H9 (cell line): Measurements from ENCODE around the gene TMEM129. TPM values are rescaled to one million over a fixed set of nuclear protein-coding genes. Genes with fewer than 3 reads are reported as not detected.

Experiments used
- DNase-seq: peaks from one replicate; pipeline ENCODE4 v3.0.0-alpha.2; 2017
- H2AFZ ChIP-seq: one replicate; pipeline ENCODE4 v1.6.1; 2013; ENCODE audit warnings: mild to moderate bottlenecking, low read length, control low read depth, moderate library complexity
- H2AK5ac ChIP-seq: 2 replicates; pipeline ENCODE4 v1.6.1; 2013; ENCODE audit warnings: low read length, control low read depth, mixed read lengths; ENCODE audit not compliant: insufficient read length
- H2BK120ac ChIP-seq: one replicate; pipeline ENCODE4 v1.6.1; 2013; ENCODE audit warnings: low read depth, mild to moderate bottlenecking, low read length, control low read depth, inconsistent platforms; ENCODE audit not compliant: poor library complexity, severe bottlenecking
- H2BK12ac ChIP-seq: 2 replicates; pipeline ENCODE4 v1.6.1; 2013; ENCODE audit warnings: low read length, control low read depth, mixed read lengths, low read depth; ENCODE audit not compliant: insufficient read length
- H2BK15ac ChIP-seq: 2 replicates; pipeline ENCODE4 v1.6.1; 2013; ENCODE audit warnings: low read depth, low read length, control low read depth
- H2BK20ac ChIP-seq: one replicate; pipeline ENCODE4 v1.6.1; 2013; ENCODE audit warnings: low read depth, mild to moderate bottlenecking, low read length, control low read depth, inconsistent platforms; ENCODE audit not compliant: poor library complexity, severe bottlenecking
- H2BK5ac ChIP-seq: 2 replicates; pipeline ENCODE4 v1.6.1; 2013; ENCODE audit warnings: low read length, control low read depth, mixed read lengths; ENCODE audit not compliant: insufficient read length
- H3K14ac ChIP-seq: 2 replicates; pipeline ENCODE4 v1.6.1; 2013; ENCODE audit warnings: low read length, control low read depth; ENCODE audit not compliant: insufficient read depth
- H3K18ac ChIP-seq: 2 replicates; pipeline ENCODE4 v1.6.1; 2013; ENCODE audit warnings: low read depth, mild to moderate bottlenecking, mixed read lengths, low read length, control low read depth; ENCODE audit not compliant: insufficient read length
- H3K23ac ChIP-seq: 2 replicates; pipeline ENCODE4 v1.6.1; 2013; ENCODE audit warnings: low read length, control low read depth, mixed read lengths, low read depth; ENCODE audit not compliant: insufficient read length
- H3K23me2 ChIP-seq: 2 replicates; pipeline ENCODE4 v1.6.1; 2013; ENCODE audit warnings: low read depth, mild to moderate bottlenecking, mixed read lengths, low read length, control low read depth; ENCODE audit not compliant: insufficient read length, poor library complexity, severe bottlenecking
- H3K27ac ChIP-seq: 2 replicates; pipeline ENCODE4 v1.5.1; 2013; ENCODE audit warnings: low read length, control low read depth, mixed read lengths, low read depth; ENCODE audit not compliant: insufficient read length
- H3K27me3 ChIP-seq: 2 replicates; pipeline ENCODE4 v1.6.1; 2013; ENCODE audit warnings: low read length, control low read depth, inconsistent platforms; ENCODE audit not compliant: insufficient read depth
- H3K4ac ChIP-seq: 2 replicates; pipeline ENCODE4 v1.6.1; 2013; ENCODE audit warnings: low read depth, mild to moderate bottlenecking, control low read depth, inconsistent platforms, low read length, moderate library complexity
- H3K4me1 ChIP-seq: 2 replicates; pipeline ENCODE4 v1.6.1; 2013; ENCODE audit warnings: low read length, control low read depth, inconsistent platforms; ENCODE audit not compliant: insufficient read depth
- H3K4me2 ChIP-seq: 2 replicates; pipeline ENCODE4 v1.6.1; 2013; ENCODE audit warnings: low read length, control low read depth, mixed read lengths; ENCODE audit not compliant: insufficient read length, insufficient read depth
- H3K56ac ChIP-seq: 2 replicates; pipeline ENCODE4 v1.6.1; 2013; ENCODE audit warnings: low read depth, mild to moderate bottlenecking, mixed read lengths, low read length, control low read depth; ENCODE audit not compliant: insufficient read length
- H3K79me1 ChIP-seq: 2 replicates; pipeline ENCODE4 v1.6.1; 2013; ENCODE audit warnings: low read depth, mild to moderate bottlenecking, moderate library complexity, low read length, control low read depth, inconsistent platforms; ENCODE audit not compliant: insufficient read depth, poor library complexity, severe bottlenecking
- H3K79me2 ChIP-seq: 2 replicates; pipeline ENCODE4 v1.6.1; 2013; ENCODE audit warnings: low read length, control low read depth, inconsistent platforms; ENCODE audit not compliant: insufficient read depth
- H3K9ac ChIP-seq: 2 replicates; pipeline ENCODE4 v1.6.1; 2013; ENCODE audit warnings: low read length, control low read depth, mixed read lengths; ENCODE audit not compliant: insufficient read length; ENCODE audit errors: extremely low read depth
- H3K9me3 ChIP-seq: one replicate; pipeline ENCODE4 v1.6.1; 2013; ENCODE audit warnings: low read depth, low read length, inconsistent platforms; ENCODE audit not compliant: control insufficient read depth
- H3T11ph ChIP-seq: one replicate; pipeline ENCODE4 v1.6.1; 2013; ENCODE audit warnings: mild to moderate bottlenecking, low read length, control low read depth, inconsistent platforms
- H4K20me1 ChIP-seq: one replicate; pipeline ENCODE4 v1.6.1; 2013; ENCODE audit not compliant: control insufficient read depth, insufficient read length, insufficient read depth
- H4K5ac ChIP-seq: 2 replicates; pipeline ENCODE4 v1.6.1; 2013; ENCODE audit warnings: low read depth, mild to moderate bottlenecking, mixed read lengths, low read length, control low read depth; ENCODE audit not compliant: insufficient read length
- H4K8ac ChIP-seq: replicated peaks from 2 replicates; pipeline ENCODE4 v1.6.1; 2013; ENCODE audit warnings: low read length, control low read depth, mixed read lengths, low read depth; ENCODE audit not compliant: insufficient read length
- H4K91ac ChIP-seq: 2 replicates; pipeline ENCODE4 v1.6.1; 2013; ENCODE audit warnings: low read depth, mild to moderate bottlenecking, moderate library complexity, mixed read lengths, low read length, control low read depth; ENCODE audit not compliant: insufficient read length
- H3K27ac Mint-ChIP-seq, 3 experiments: 2 replicates in 2 of 3; 3 replicates in 1 of 3; pipeline ENCODE4 v1.8.0; 2020 to 2021; ENCODE audit warnings: mixed read lengths in 3 of 3, mild to moderate bottlenecking in 1 of 3, moderate library complexity in 1 of 3
- H3K27me3 Mint-ChIP-seq: 2 replicates; pipeline ENCODE4 v1.8.0; 2021; ENCODE audit warnings: low read depth, mild to moderate bottlenecking, moderate library complexity, mixed read lengths
- H3K36me3 Mint-ChIP-seq, 3 experiments: 2 replicates in 2 of 3; 3 replicates in 1 of 3; pipeline ENCODE4 v1.8.0; 2020 to 2021; ENCODE audit warnings: low read depth in 3 of 3, mixed read lengths in 3 of 3; ENCODE audit not compliant: insufficient read depth in 1 of 3
- H3K4me1 Mint-ChIP-seq, 2 experiments: 2 replicates each; pipeline ENCODE4 v1.8.0; 2020; ENCODE audit warnings: mixed read lengths in 2 of 2
- H3K4me3 Mint-ChIP-seq, 2 experiments: 2 replicates in 1 of 2; 3 replicates in 1 of 2; pipeline ENCODE4 v1.8.0; 2020 to 2021; ENCODE audit warnings: mild to moderate bottlenecking in 2 of 2, mixed read lengths in 2 of 2, moderate library complexity in 1 of 2
- H3K9me3 Mint-ChIP-seq, 2 experiments: 2 replicates in 1 of 2; 3 replicates in 1 of 2; pipeline ENCODE4 v1.8.0; 2020; ENCODE audit warnings: mild to moderate bottlenecking in 2 of 2, mixed read lengths in 2 of 2, moderate library complexity in 1 of 2
- WGBS: extraction: QIAGEN DNeasy Blood & Tissue Kit; methylation state at CpG from one replicate; pipeline ENCODE4 v1.1.7; 2013; ENCODE audit warnings: missing lambda C conversion rate, low lambda C conversion rate, mixed read lengths; ENCODE audit not compliant: insufficient read length; ENCODE audit errors: extremely low coverage; 5-methylcytosine and 5-hydroxymethylcytosine counted together
- total RNA-seq: library from RNA; stranded (reverse); gene quantifications from 2 replicates; pipeline ENCODE4 v1.2.1, GENCODE V29; 2021
- TF ChIP-seq, protein P1 (sequence below): fragments of 200-600 bp; sonication (generic); conservative IDR thresholded peaks from 3 replicates; pipeline ENCODE4 v1.8.0; 2021; ENCODE audit warnings: antibody characterized with exemption, mild to moderate bottlenecking

The TMEM129 gene
- total RNA-seq, 1 experiment from 2014 or later = 27.3 TPM

GRCh38 chr4:1726146-1726934, 5.2 kb upstream of the TMEM129 start:
- Histone ChIP-seq H3K56ac (no peak overlapping the region), H2BK15ac (no peak overlapping the region), H2AFZ (no peak overlapping the region), H2BK5ac (no peak overlapping the region), H3K4me1 (no peaks in the 10 kb centered on the region), H3K27ac (no peak overlapping the region), H3T11ph (no peak overlapping the region), H3K23me2 (peaks cover 8% of the 10 kb centered on the region), H4K5ac (no peak overlapping the region), H2BK12ac (no peak overlapping the region), H3K79me1 (peaks cover 16% of the 10 kb centered on the region), H3K23ac (no peak overlapping the region), H3K4ac (no peak overlapping the region), H2BK120ac (no peak overlapping the region), H4K20me1 (peaks cover 5% of the 10 kb centered on the region), H3K79me2 (peaks cover 22% of the 10 kb centered on the region; the same call in 1 of the 2 replicates), H2AK5ac (no peak overlapping the region), H3K9me3 (no peaks in the 10 kb centered on the region), H4K8ac (no peak overlapping the region), H3K27me3 (no peaks in the 10 kb centered on the region), H2BK20ac (no peak overlapping the region), H3K14ac (no peak overlapping the region), H3K4me2 (no peak overlapping the region), H3K18ac (no peak overlapping the region), H4K91ac (no peak overlapping the region), H3K9ac (no peak overlapping the region)
- Mint-ChIP-seq H3K9me3 (no peaks in the 10 kb centered on the region), H3K4me1 (peaks cover 20 to 25% of the 10 kb centered on the region in 2 experiments), H3K27me3 (no peaks in the 10 kb centered on the region; the same call in 1 of the 2 replicates), H3K36me3 (peaks cover 60 to 83% (median 83%) of the 10 kb centered on the region in 3 experiments), H3K4me3 (no peak overlapping the region), H3K27ac (peak overlapping the region; percentile 1 to 90 (median 78); a peak in 6 of 7 replicates)
- TF ChIP-seq, protein P1, sequence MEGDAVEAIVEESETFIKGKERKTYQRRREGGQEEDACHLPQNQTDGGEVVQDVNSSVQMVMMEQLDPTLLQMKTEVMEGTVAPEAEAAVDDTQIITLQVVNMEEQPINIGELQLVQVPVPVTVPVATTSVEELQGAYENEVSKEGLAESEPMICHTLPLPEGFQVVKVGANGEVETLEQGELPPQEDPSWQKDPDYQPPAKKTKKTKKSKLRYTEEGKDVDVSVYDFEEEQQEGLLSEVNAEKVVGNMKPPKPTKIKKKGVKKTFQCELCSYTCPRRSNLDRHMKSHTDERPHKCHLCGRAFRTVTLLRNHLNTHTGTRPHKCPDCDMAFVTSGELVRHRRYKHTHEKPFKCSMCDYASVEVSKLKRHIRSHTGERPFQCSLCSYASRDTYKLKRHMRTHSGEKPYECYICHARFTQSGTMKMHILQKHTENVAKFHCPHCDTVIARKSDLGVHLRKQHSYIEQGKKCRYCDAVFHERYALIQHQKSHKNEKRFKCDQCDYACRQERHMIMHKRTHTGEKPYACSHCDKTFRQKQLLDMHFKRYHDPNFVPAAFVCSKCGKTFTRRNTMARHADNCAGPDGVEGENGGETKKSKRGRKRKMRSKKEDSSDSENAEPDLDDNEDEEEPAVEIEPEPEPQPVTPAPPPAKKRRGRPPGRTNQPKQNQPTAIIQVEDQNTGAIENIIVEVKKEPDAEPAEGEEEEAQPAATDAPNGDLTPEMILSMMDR = peak; percentile 98
- peak; percentile 94 for DNase-seq
- WGBS = no CpG with 5 or more reads among the region's 17 CpGs
